ENCODE data around the gene TENM4. TPM values are rescaled to one million over a fixed set of nuclear protein-coding genes. Genes with fewer than 3 reads are reported as not detected.

The TENM4 gene
- polyA plus RNA-seq, 3 donors: 0.31 to 1.7 TPM; not detected in 1

DNA sequence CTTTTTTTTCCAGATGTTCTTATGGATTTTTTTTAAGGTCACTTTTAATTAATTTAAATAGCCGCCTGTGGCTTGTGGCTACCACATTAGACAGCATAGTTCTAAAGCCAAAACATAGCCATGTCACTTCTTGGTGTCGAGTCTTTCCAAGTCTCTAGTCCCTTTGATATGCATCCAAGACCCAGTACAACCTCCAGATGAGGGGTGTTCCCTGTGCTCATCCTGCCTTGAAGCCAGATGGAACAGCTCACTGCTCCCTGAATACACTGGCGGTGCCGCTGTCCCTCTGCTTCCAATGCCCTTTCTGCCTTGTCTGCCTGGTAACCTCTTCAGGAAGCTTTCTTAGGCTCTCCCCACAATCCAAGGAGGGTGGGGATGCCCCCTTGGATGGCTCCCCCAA is 338.0 kb downstream of the TENM4 start:
- Mint-ChIP-seq H3K4me1 (no peaks in the 10 kb centered on the region), H3K27ac (no peak overlapping the region), H3K4me3 (no peak overlapping the region), H3K27me3 (ENCODE audit: low read depth in 3 of 3) (peaks cover 4 to 16% (median 9%) of the 10 kb centered on the region in 3 donors), H3K9me3 (peaks cover 0 to 2% (median 0%) of the 10 kb centered on the region in 7 donors), H3K36me3 (no peaks in the 10 kb centered on the region)
- Histone ChIP-seq H3K9ac (ENCODE audit: insufficient read depth, low read length, poor library complexity, severe bottlenecking) (no peak overlapping the region), H3K4me1 (ENCODE audit: control insufficient read depth in 1 of 2, insufficient read depth in 2 of 2, low read length in 2 of 2) (no peaks in the 10 kb centered on the region), H3K4me2 (replicated peaks; ENCODE audit: extremely low read depth, low read length, poor library complexity, severe bottlenecking) (no peak overlapping the region), H3K9me3 (replicated peaks in 1 of 2; ENCODE audit: control insufficient read depth in 1 of 2, insufficient read depth in 1 of 2, low read length in 2 of 2) (no peaks in the 10 kb centered on the region), H3K4me3 (replicated peaks in 1 of 3; ENCODE audit: low read depth in 2 of 3, low read length in 3 of 3) (no peak overlapping the region), H3K36me3 (replicated peaks in 1 of 2; ENCODE audit: control insufficient read depth in 1 of 2, insufficient read depth in 2 of 2, low read length in 2 of 2) (no peaks in the 10 kb centered on the region), H3K79me2 (ENCODE audit: insufficient read depth, low read length) (no peaks in the 10 kb centered on the region), H3K27me3 (ENCODE audit: control insufficient read depth in 2 of 2, insufficient read depth in 2 of 2, low read length in 2 of 2) (peaks cover 0 to 2% of the 10 kb centered on the region in 2 donors), H3K27ac (ENCODE audit: low read depth in 1 of 2, low read length in 2 of 2) (no peak overlapping the region), H4K20me1 (ENCODE audit: insufficient read depth, low read length) (no peaks in the 10 kb centered on the region), H2AFZ (ENCODE audit: insufficient read depth, low read depth, low read length, poor library complexity, severe bottlenecking) (no peak overlapping the region)
- TF ChIP-seq, protein P1, sequence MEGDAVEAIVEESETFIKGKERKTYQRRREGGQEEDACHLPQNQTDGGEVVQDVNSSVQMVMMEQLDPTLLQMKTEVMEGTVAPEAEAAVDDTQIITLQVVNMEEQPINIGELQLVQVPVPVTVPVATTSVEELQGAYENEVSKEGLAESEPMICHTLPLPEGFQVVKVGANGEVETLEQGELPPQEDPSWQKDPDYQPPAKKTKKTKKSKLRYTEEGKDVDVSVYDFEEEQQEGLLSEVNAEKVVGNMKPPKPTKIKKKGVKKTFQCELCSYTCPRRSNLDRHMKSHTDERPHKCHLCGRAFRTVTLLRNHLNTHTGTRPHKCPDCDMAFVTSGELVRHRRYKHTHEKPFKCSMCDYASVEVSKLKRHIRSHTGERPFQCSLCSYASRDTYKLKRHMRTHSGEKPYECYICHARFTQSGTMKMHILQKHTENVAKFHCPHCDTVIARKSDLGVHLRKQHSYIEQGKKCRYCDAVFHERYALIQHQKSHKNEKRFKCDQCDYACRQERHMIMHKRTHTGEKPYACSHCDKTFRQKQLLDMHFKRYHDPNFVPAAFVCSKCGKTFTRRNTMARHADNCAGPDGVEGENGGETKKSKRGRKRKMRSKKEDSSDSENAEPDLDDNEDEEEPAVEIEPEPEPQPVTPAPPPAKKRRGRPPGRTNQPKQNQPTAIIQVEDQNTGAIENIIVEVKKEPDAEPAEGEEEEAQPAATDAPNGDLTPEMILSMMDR (IDR thresholded peaks at IDR 0.05): no peak
- intact Hi-C loops (cut with micrococcal nuclease): no loop called here
- DNase-seq: no peak
- 94% methylated on average over 2 of the region's 4 CpGs for WGBS (ENCODE audit: insufficient coverage)

DNA sequence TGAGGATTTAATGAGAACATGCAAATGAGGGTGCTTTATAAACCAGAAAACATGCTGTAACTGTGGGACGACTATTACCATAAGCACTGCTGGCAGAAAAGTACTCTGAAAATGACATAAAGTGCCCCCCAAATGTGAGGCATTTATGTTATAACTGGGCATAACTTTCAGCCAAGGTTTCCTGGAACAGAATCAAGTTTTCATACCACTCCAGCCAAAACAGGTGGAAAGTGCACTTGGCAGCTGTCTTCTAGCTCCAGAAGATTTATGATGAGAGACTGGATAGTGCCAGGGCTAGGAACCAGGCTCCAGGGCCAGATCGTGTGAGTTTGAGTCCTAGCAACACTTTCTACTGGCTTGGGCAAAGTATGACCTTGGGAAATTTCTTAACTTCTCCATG is 339.2 kb downstream of the TENM4 start:
- no peaks in the 10 kb centered on the region for H3K36me3 ChIP-seq (replicated peaks in 1 of 2; ENCODE audit: control insufficient read depth in 1 of 2, insufficient read depth in 2 of 2, low read length in 2 of 2)
- intact Hi-C loops (cut with micrococcal nuclease): no loop called here
- no peak overlapping the region for H3K9ac ChIP-seq (ENCODE audit: insufficient read depth, low read length, poor library complexity, severe bottlenecking)
- WGBS (ENCODE audit: insufficient coverage): no CpG with 5 or more reads among the region's 2 CpGs
- H3K4me1 Mint-ChIP-seq: no peaks in the 10 kb centered on the region
- TF ChIP-seq, protein P1 (IDR thresholded peaks at IDR 0.05): no peak
- H3K27me3 Mint-ChIP-seq (ENCODE audit: low read depth in 3 of 3): peaks cover 4 to 16% (median 10%) of the 10 kb centered on the region in 3 donors
- H3K4me2 ChIP-seq (replicated peaks; ENCODE audit: extremely low read depth, low read length, poor library complexity, severe bottlenecking): no peak overlapping the region
- no peak for DNase-seq
- no peaks in the 10 kb centered on the region for H3K9me3 ChIP-seq (replicated peaks in 1 of 2; ENCODE audit: control insufficient read depth in 1 of 2, insufficient read depth in 1 of 2, low read length in 2 of 2)
- H3K79me2 ChIP-seq (ENCODE audit: insufficient read depth, low read length): no peaks in the 10 kb centered on the region
- H3K9me3 Mint-ChIP-seq: peaks cover 0 to 2% (median 0%) of the 10 kb centered on the region in 7 donors
- no peak overlapping the region for H3K27ac Mint-ChIP-seq
- no peak overlapping the region for H3K27ac ChIP-seq (ENCODE audit: low read depth in 1 of 2, low read length in 2 of 2)
- no peaks in the 10 kb centered on the region for H3K4me1 ChIP-seq (ENCODE audit: control insufficient read depth in 1 of 2, insufficient read depth in 2 of 2, low read length in 2 of 2)
- H3K27me3 ChIP-seq (ENCODE audit: control insufficient read depth in 2 of 2, insufficient read depth in 2 of 2, low read length in 2 of 2): peaks cover 0 to 2% of the 10 kb centered on the region in 2 donors
- H2AFZ ChIP-seq (ENCODE audit: insufficient read depth, low read depth, low read length, poor library complexity, severe bottlenecking): no peak overlapping the region
- H3K36me3 Mint-ChIP-seq: no peaks in the 10 kb centered on the region
- no peak overlapping the region for H3K4me3 ChIP-seq (replicated peaks in 1 of 3; ENCODE audit: low read depth in 2 of 3, low read length in 3 of 3)
- no peaks in the 10 kb centered on the region for H4K20me1 ChIP-seq (ENCODE audit: insufficient read depth, low read length)
- no peak overlapping the region for H3K4me3 Mint-ChIP-seq

Data from CD14-positive monocyte (primary cell).